ENCODE data around the gene HLCS. TPM values are rescaled to one million over a fixed set of nuclear protein-coding genes. Genes with fewer than 3 reads are reported as not detected.

The HLCS gene
- total RNA-seq, 8 experiments from 2014 or later: 8.7 to 19.0 (median 18.1) TPM

DNA sequence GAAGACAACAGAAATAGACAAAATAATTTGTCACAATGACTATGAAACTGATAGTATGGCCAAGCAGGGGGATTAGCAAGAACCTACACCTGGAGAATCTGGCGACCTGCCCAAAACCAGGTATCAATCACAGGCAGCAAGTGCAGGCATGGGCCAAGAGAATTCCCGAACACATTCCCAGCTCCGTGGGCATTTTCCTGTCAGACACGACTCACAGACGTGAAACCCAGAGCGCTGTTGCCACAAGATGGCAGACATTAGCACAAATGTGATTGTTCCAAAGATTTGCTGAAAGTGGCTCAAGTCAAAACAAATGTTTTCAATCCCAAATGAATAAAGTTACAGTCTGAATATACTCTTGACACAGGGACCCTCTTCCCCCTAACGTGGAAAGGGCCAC lies 36.8 kb downstream of the HLCS start:
- WGBS, 10 experiments: 0 to 84% (median 70%) methylated on average over 1 to 7 of the region's 7 CpGs; no CpG with 5 or more reads in 2 of the 10 experiments
- H3K4me1 ChIP-seq (replicated peaks in 1 of 2): no peaks in the 10 kb centered on the region
- in situ Hi-C loops (cut with MboI; ENCODE audit: low pct_unique_long_range_greater_than_20kb in 2 of 9, low sequenced_read_pairs in 9 of 9, unreplicated experiment in 9 of 9): loop anchor here in 3 of 9 experiments (10.0 to 25.0 kb wide), 2 partner anchors 295 to 417 kb away; no protein-coding TSS in a partner anchor
- H3K27ac ChIP-seq: no peak overlapping the region
- H3K4me3 ChIP-seq: no peak overlapping the region
- no peak for ATAC-seq (replicated peaks in 6 of 8)

DNA sequence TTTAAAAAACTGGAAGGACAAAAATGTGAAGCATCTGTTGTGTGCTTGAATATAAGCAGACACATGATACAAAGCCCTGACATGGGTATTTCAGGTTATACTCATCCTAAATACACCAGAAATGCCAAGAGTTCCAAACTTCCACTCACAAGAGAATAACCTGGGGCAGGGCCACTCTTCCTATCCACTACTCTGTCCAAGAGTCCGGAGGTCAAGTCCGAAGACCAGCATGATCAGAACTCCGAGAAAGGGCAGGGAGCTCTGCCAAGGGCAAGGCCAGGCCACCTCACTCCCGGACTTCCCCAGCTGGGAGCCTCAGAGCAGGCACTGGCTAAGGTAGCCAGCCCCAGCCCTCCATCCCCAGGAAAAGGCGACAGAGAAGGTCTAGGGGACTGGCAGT lies 37.5 kb downstream of the HLCS start:
- Histone ChIP-seq H3K27ac (no peak overlapping the region), H3K4me3 (no peak overlapping the region), H3K4me1 (replicated peaks in 1 of 2) (no peaks in the 10 kb centered on the region)
- ATAC-seq (replicated peaks in 6 of 8): no peak
- whole genome bisulfite sequencing, 10 experiments: 67 to 100% (median 92%) methylated on average over 1 to 5 of the region's 5 CpGs; no CpG with 5 or more reads in 5 of the 10 experiments
- in situ Hi-C loops (cut with MboI; ENCODE audit: low pct_unique_long_range_greater_than_20kb in 2 of 9, low sequenced_read_pairs in 9 of 9, unreplicated experiment in 9 of 9): loop anchor here in 3 of 9 experiments (10.0 to 25.0 kb wide), 2 partner anchors 294 to 417 kb away; no protein-coding TSS in a partner anchor

DNA sequence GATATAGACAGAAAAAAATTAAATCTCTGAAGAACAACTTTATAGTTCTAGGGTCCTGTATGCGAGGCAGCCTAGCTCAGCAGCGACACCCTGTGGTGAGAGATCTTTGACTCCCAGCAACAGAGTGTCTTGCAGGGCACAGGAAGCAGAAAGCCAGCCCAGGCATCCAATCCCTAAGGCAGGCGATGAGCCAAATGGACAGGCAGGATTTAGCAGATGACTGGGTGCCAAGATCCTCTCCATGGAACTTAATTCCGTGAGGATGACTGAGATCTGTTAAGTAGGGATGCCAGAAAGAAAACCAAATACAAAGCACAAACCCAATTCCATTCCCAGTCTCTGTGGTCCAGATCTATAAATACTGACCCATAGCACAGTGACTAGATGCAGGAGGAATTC lies 38.8 kb downstream of the HLCS start:
- in situ Hi-C loops (cut with MboI; ENCODE audit: low pct_unique_long_range_greater_than_20kb in 2 of 9, low sequenced_read_pairs in 9 of 9, unreplicated experiment in 9 of 9): loop anchor here in 3 of 9 experiments (10.0 to 25.0 kb wide), 2 partner anchors 293 to 415 kb away; no protein-coding TSS in a partner anchor
- no peak overlapping the region for H3K27ac ChIP-seq
- 0 to 20% (median 9%) methylated on average over 1 to 4 of the region's 4 CpGs; no CpG with 5 or more reads in 1 of the 10 experiments for WGBS, 10 experiments
- H3K4me3 ChIP-seq: no peak overlapping the region
- ATAC-seq (replicated peaks in 6 of 8): peak; percentile 65 to 99 (median 88)
- no peaks in the 10 kb centered on the region for H3K4me1 ChIP-seq (replicated peaks in 1 of 2)

DNA sequence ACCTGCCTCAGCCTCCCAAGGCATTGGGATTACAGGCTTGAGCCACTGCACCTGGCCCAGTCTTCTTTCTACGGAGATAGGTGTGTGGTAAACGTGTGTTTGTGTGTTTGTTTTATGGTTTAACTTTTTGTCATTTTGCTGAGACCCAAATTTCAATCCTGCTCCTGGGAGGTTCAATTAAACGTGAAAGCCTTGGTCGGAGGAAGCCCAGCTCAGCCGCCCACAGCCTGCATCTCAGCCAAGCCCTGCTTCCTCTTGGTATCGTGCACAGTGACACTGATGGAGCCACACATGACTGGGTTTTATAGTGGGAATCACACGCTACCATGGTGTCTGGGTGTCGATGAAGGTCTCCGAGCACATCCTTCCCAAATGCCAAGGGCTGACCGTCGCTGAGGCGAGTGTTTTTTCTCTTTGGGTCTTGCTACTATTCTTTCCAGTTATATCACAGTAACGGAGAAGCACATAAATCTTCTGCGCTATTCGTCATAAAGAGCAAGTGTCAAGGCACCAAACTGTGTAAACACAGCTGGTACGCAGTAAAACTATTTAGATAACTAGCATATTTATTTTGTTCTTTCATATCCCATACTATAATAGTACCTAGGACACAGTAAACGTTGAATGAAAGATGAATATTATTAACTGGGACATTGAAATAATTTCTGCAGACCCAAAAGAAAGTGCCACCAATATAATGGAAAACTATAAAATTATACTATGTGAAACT lies 39.3 kb downstream of the HLCS start:
- no peaks in the 10 kb centered on the region for H3K4me1 ChIP-seq (replicated peaks in 1 of 2)
- H3K27ac ChIP-seq: no peak overlapping the region
- peak in 3 of 8 experiments; percentile 15 to 73 (median 49) for ATAC-seq (replicated peaks in 6 of 8)
- H3K4me3 ChIP-seq: no peak overlapping the region
- in situ Hi-C loops (cut with MboI; ENCODE audit: low pct_unique_long_range_greater_than_20kb in 2 of 9, low sequenced_read_pairs in 9 of 9, unreplicated experiment in 9 of 9): loop anchor here in 3 of 9 experiments (10.0 to 25.0 kb wide), 2 partner anchors 292 to 415 kb away; no protein-coding TSS in a partner anchor
- WGBS, 10 experiments: 79 to 100% (median 88%) methylated on average over 1 to 14 of the region's 17 CpGs

DNA sequence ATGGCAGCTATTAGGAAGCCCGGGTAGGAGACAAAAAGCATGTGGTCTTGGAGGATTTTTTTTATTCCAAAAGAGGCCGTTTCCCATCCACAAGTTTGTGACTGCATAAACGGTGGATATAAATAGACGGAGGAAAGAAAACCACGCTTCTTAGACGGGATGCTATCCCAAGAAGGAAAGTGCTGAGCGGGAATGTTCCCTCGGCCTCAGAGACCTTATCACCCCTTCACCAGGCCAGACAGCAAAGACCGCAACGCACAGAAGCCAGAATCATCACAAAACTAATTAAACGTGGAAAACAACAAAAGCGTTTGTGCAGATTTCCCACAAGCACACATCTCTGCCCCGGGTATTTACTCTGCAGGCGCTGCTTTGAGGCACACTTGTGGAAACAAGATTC lies 43.2 kb downstream of the HLCS start:
- Histone ChIP-seq H3K27ac (no peak overlapping the region), H3K4me1 (replicated peaks in 1 of 2) (peaks cover under 1 to 4% of the 10 kb centered on the region in 2 donors), H3K4me3 (no peak overlapping the region)
- 52 to 88% (median 67%) methylated on average over 1 to 11 of the region's 14 CpGs; no CpG with 5 or more reads in 1 of the 10 experiments for WGBS, 10 experiments
- ATAC-seq (replicated peaks in 6 of 8): peak in 1 of 8 experiments; percentile 5
- in situ Hi-C loops (cut with MboI; ENCODE audit: low pct_unique_long_range_greater_than_20kb in 2 of 9, low sequenced_read_pairs in 9 of 9, unreplicated experiment in 9 of 9): loop anchor here in 5 of 9 experiments (10.0 to 25.0 kb wide), 5 partner anchors 111 to 436 kb away; partner anchors contain the start of gene CLDN14 (in 1 of the 5)

DNA sequence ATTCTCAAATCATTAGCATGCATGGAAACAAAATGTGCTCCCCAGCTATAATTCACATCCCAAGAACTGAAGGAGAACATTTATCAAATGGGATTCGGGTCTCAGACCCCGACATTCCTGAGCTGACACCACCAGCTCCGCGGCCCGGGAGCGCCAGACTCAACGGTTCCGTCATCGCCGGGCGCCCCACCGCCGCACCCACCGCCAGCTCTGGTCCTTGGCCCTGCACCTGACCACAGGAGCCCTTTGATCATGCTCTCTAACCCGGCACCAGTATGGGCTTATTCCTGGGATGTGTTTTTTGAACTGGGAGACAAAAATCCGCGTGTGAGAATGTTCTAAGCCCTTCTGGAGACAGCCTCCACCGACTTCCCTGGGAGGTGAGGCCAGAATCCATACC lies 43.6 kb downstream of the HLCS start:
- H3K27ac ChIP-seq: no peak overlapping the region
- no peak overlapping the region for H3K4me3 ChIP-seq
- in situ Hi-C loops (cut with MboI; ENCODE audit: low pct_unique_long_range_greater_than_20kb in 2 of 9, low sequenced_read_pairs in 9 of 9, unreplicated experiment in 9 of 9): loop anchor here in 5 of 9 experiments (10.0 to 25.0 kb wide), 5 partner anchors 111 to 436 kb away; partner anchors contain the start of gene CLDN14 (in 1 of the 5)
- peaks cover 4 to 8% of the 10 kb centered on the region in 2 donors for H3K4me1 ChIP-seq (replicated peaks in 1 of 2)
- 40 to 100% (median 85%) methylated on average over 1 to 11 of the region's 18 CpGs; no CpG with 5 or more reads in 2 of the 10 experiments for WGBS, 10 experiments
- ATAC-seq (replicated peaks in 6 of 8): no peak

DNA sequence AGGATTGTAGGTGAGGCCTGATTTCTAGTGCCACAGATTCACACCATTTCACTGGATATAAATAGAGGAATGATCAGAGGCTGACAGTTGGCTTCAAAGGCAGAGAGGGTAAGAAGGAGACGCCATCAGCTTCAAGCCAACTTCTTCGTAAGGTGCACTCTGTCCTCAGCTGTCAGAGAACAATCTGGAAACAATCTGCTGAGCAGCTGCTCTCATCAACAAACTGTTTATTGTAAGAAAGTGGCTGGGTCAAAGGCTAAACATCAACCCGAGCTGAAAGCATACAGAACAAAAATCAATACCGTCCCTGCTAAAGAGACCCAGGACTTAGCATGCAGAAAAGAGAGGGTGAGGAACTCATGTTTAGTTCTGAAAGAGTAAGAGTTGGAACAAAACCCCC lies 48.2 kb downstream of the HLCS start:
- Histone ChIP-seq H3K4me3 (no peak overlapping the region), H3K4me1 (replicated peaks in 1 of 2) (peaks cover 4 to 8% of the 10 kb centered on the region in 2 donors), H3K27ac (no peak overlapping the region)
- WGBS, 10 experiments: 0 to 70% (median 35%) methylated on average over 1 to 4 of the region's 4 CpGs; no CpG with 5 or more reads in 1 of the 10 experiments
- in situ Hi-C loops (cut with MboI; ENCODE audit: low pct_unique_long_range_greater_than_20kb in 2 of 9, low sequenced_read_pairs in 9 of 9, unreplicated experiment in 9 of 9): loop anchor here in 4 of 9 experiments (25.0 kb wide), 4 partner anchors 106 to 431 kb away; partner anchors contain the start of gene CLDN14 (in 1 of the 4)
- ATAC-seq (replicated peaks in 6 of 8): no peak

DNA sequence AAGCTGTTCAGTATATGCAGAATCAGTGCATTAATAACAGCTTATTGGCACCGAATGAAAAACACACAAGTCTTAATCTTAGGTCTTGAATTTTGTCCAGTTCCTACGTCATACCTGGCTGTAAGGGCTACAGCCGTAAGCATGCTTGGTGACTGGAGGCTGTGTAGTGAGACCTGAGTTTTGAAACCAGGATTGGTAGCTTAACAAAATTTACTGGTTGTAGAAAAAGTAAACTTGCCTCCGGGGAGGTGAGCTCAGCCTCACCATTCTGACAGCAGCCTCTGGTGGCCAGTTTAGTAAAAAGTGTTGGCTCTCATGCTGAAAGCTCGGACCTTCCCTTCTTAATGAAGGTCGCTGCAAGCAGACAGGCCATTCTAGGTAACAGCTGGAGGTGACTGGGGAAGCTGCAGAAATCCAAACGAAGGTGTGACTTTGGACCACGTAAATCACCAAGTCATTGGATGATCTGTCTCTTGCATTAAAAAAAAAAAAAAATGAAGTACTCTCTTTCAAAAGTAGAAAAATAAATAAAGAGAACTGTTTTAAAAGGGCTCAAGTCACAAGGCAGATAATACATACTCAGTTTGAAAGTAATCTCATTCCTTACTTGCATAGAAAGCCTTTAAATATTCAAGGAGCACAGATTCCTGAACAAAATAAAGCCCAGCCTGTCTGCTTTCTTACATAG lies 48.9 kb downstream of the HLCS start:
- in situ Hi-C loops (cut with MboI; ENCODE audit: low pct_unique_long_range_greater_than_20kb in 2 of 9, low sequenced_read_pairs in 9 of 9, unreplicated experiment in 9 of 9): loop anchor here in 4 of 9 experiments (25.0 kb wide), 4 partner anchors 105 to 430 kb away; partner anchors contain the start of gene CLDN14 (in 1 of the 4)
- Histone ChIP-seq H3K4me3 (no peak overlapping the region), H3K27ac (no peak overlapping the region), H3K4me1 (replicated peaks in 1 of 2) (peaks cover 4 to 8% of the 10 kb centered on the region in 2 donors)
- WGBS, 10 experiments: 50 to 94% (median 61%) methylated on average over 3 to 8 of the region's 8 CpGs; no CpG with 5 or more reads in 2 of the 10 experiments
- peak in 4 of 8 experiments; percentile 34 to 67 (median 53) for ATAC-seq (replicated peaks in 6 of 8)

DNA sequence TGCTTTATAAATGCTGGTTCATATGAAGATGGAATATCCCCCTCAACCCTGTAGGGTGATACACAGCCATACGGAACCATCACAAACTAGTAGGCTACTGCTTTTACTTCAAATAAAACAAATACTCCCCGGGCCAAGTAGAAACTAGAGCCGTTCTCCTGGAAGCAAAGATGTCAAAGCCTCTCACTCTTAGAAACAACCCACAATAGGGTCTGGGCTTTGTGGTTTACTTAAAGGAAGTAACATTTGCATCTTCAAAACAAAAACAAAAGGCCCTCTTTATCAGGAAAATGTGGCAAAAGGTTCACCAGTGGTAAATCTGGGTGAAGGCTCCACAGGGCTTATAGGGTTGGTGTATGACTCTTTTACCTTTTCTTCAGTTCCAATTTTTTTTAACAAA lies 49.8 kb downstream of the HLCS start:
- peaks cover 4 to 8% of the 10 kb centered on the region in 2 donors for H3K4me1 ChIP-seq (replicated peaks in 1 of 2)
- no peak overlapping the region for H3K4me3 ChIP-seq
- 50 to 100% (median 83%) methylated on average over 1 to 3 of the region's 3 CpGs; no CpG with 5 or more reads in 1 of the 10 experiments for WGBS, 10 experiments
- in situ Hi-C loops (cut with MboI; ENCODE audit: low pct_unique_long_range_greater_than_20kb in 2 of 9, low sequenced_read_pairs in 9 of 9, unreplicated experiment in 9 of 9): loop anchor here in 4 of 9 experiments (25.0 kb wide), 4 partner anchors 104 to 429 kb away; partner anchors contain the start of gene CLDN14 (in 1 of the 4)
- ATAC-seq (replicated peaks in 6 of 8): no peak
- no peak overlapping the region for H3K27ac ChIP-seq

DNA sequence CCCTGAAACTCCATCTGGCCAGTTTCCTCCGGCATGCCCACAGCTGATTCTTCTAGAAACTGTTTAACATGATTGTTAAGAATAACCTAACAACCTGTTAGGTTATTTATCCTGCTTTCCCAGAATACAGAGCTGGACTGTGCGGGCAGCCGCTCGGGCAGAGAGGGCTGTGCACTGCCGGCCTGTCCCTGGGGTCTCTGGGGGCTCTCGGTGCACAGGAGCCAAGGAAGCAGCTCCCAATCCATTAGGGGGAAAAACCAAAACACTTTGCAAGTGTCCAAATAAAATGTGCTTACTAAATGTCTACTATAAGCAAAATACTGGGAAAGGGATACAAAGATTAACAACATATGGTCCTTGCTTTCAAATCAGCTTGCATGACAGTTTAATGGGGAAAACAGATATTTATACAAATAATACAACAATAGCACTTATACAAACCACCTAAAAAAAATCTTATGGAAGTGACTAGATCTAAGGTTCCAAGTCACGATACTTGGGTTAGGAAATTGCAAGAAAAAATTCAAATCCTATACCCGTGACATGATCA lies 50.7 kb downstream of the HLCS start:
- 86 to 100% (median 98%) methylated on average over 1 to 8 of the region's 8 CpGs for WGBS, 10 experiments
- ATAC-seq (replicated peaks in 6 of 8): no peak
- H3K4me1 ChIP-seq (replicated peaks in 1 of 2): peaks cover 4 to 8% of the 10 kb centered on the region in 2 donors
- in situ Hi-C loops (cut with MboI; ENCODE audit: low pct_unique_long_range_greater_than_20kb in 2 of 9, low sequenced_read_pairs in 9 of 9, unreplicated experiment in 9 of 9): loop anchor here in 4 of 9 experiments (25.0 kb wide), 4 partner anchors 103 to 428 kb away; partner anchors contain the start of gene CLDN14 (in 1 of the 4)
- no peak overlapping the region for H3K4me3 ChIP-seq
- H3K27ac ChIP-seq: no peak overlapping the region

DNA sequence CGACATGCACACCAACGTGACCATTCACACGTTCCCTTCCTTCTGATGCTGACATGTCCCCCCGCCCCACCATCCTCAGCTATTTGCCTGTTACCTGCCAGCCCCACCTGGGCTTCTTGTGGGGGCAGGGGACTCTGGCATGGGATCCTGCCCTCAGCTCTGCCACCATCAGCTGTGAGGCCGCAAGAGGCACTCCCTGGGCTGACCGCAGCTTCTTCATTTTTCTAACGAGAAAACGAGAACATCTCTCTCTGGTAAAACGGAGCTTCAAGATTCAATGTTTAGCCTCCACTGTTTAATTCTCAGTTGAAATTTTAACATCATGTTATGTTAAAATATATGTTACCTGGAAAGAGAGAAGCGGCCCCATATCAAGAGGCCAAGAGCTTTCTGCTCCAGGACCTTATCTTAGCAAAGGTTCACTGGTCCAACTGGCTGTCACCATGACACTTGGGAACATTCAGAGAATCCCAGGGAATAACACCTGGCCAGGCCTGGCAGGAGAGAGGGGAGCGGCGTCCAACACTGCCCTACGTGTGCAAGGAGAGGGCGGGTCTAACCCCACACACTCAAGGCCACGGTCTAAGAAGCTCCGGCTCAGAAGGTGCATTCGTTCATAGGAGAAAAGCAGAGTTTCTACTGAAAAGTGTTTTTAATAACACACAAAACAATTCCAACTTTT lies 51.3 kb downstream of the HLCS start:
- 80 to 100% (median 93%) methylated on average over 1 to 11 of the region's 17 CpGs; no CpG with 5 or more reads in 2 of the 10 experiments for WGBS, 10 experiments
- no peak for ATAC-seq (replicated peaks in 6 of 8)
- H3K27ac ChIP-seq: no peak overlapping the region
- no peak overlapping the region for H3K4me3 ChIP-seq
- peaks cover 4 to 8% of the 10 kb centered on the region in 2 donors for H3K4me1 ChIP-seq (replicated peaks in 1 of 2)
- in situ Hi-C loops (cut with MboI; ENCODE audit: low pct_unique_long_range_greater_than_20kb in 2 of 9, low sequenced_read_pairs in 9 of 9, unreplicated experiment in 9 of 9): loop anchor here in 4 of 9 experiments (25.0 kb wide), 4 partner anchors 103 to 428 kb away; partner anchors contain the start of gene CLDN14 (in 1 of the 4)
